Muscle of leg (tissue), 11 donors: ENCODE data around the gene LRRK1. TPM values are rescaled to one million over a fixed set of nuclear protein-coding genes. Genes with fewer than 3 reads are reported as not detected.
A peak's percentile ranks its signal among the peaks of the same experiment; 100 is the strongest.

ENCODE experiments used
- DNase-seq: peaks from one replicate; pipeline ENCODE4 v3.0.0; 2013
- H3K27ac ChIP-seq: one replicate; pipeline ENCODE4 v1.5.1; 2013; ENCODE audit warnings: mild to moderate bottlenecking, low read length, control low read depth
- H3K27me3 ChIP-seq: one replicate; pipeline ENCODE4 v1.6.1; 2013; ENCODE audit warnings: low read length; ENCODE audit not compliant: control insufficient read depth, insufficient read depth
- H3K36me3 ChIP-seq: one replicate; pipeline ENCODE4 v1.6.1; 2013; ENCODE audit warnings: low read length; ENCODE audit not compliant: control insufficient read depth, insufficient read depth
- H3K4me1 ChIP-seq: one replicate; pipeline ENCODE4 v1.6.1; 2013; ENCODE audit warnings: low read length; ENCODE audit not compliant: control insufficient read depth, insufficient read depth
- H3K4me3 ChIP-seq: one replicate; pipeline ENCODE4 v1.5.1; 2013; ENCODE audit warnings: low read length, control low read depth
- H3K9me3 ChIP-seq: replicated peaks from 2 replicates; pipeline ENCODE4 v1.6.1; 2013; ENCODE audit warnings: low read depth, low read length; ENCODE audit not compliant: control insufficient read depth
- WGBS: methylation state at CpG from one replicate; pipeline ENCODE4 v1.1.5; 2013; ENCODE audit warnings: missing lambda C conversion rate; ENCODE audit not compliant: insufficient coverage; 5-methylcytosine and 5-hydroxymethylcytosine counted together
- polyA plus RNA-seq, 8 donors: library from polyadenylated mRNA; unstranded; fragments of 120-200 nt; gene quantifications; one replicate each; pipeline versions ENCODE4 v1.2.1 to v1.2.3, GENCODE V29; 2013; ENCODE audit warnings: inconsistent platforms in 1 of 8, low replicate concordance in 1 of 8; ENCODE audit not compliant: insufficient read length in 8 of 8, insufficient read depth in 1 of 8
- total RNA-seq: library from RNA; stranded (reverse); fragments of 120-200 nt; gene quantifications from one replicate; pipeline ENCODE4 v1.2.4, GENCODE V29; 2013

The LRRK1 gene
- total and polyA plus RNA-seq, 9 donors = 4.1 to 9.4 (median 5.8) TPM

GRCh38 chr15:100909989-100910955 is 8.9 kb upstream of the LRRK1 start:
- peaks cover 27% of the 10 kb centered on the region for H3K36me3 ChIP-seq
- WGBS = 63% methylated on average over 9 of the region's 12 CpGs
- no peak overlapping the region for H3K4me3 ChIP-seq
- peak; percentile 76 for DNase-seq
- peak overlapping the region; percentile 30 for H3K27ac ChIP-seq
- H3K4me1 ChIP-seq = peaks cover 29% of the 10 kb centered on the region
- H3K9me3 ChIP-seq = peaks cover 4% of the 10 kb centered on the region
- no peaks in the 10 kb centered on the region for H3K27me3 ChIP-seq

DNA sequence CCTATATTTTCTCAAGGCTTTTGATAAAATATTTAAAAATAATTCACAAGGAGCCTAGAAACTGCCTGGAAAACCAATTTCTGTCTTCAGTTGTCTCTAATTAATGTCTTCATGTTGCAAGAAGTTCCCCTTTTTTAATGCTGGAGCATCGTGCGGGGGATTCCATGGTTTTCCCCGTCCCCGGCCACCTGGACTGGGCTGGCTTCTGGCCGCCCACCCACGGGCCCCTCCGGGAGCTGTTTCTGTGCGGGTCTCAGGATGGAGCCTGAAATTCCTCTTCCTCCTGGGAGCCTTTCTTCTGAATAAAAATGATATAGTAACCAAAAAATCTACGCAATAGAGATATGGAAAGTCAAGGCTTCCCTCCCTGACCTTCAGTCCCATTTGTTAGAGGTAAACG is 8.1 kb upstream of the LRRK1 start:
- H3K36me3 ChIP-seq = peaks cover 25% of the 10 kb centered on the region
- peaks cover 4% of the 10 kb centered on the region for H3K9me3 ChIP-seq
- H3K27ac ChIP-seq = peak overlapping the region; percentile 24
- no peak for DNase-seq
- H3K27me3 ChIP-seq = no peaks in the 10 kb centered on the region
- 41% methylated on average over 3 of the region's 10 CpGs for WGBS
- H3K4me1 ChIP-seq = peaks cover 29% of the 10 kb centered on the region
- H3K4me3 ChIP-seq = no peak overlapping the region

GRCh38 chr15:100913961-100914360 is 5.2 kb upstream of the LRRK1 start:
- peaks cover 36% of the 10 kb centered on the region for H3K4me1 ChIP-seq
- WGBS = 51% methylated on average over 4 of the region's 4 CpGs
- DNase-seq = peak; percentile 60
- H3K36me3 ChIP-seq = peaks cover 15% of the 10 kb centered on the region
- no peak overlapping the region for H3K27ac ChIP-seq
- H3K4me3 ChIP-seq = no peak overlapping the region
- H3K9me3 ChIP-seq = peaks cover 4% of the 10 kb centered on the region
- peaks cover 18% of the 10 kb centered on the region for H3K27me3 ChIP-seq

DNA sequence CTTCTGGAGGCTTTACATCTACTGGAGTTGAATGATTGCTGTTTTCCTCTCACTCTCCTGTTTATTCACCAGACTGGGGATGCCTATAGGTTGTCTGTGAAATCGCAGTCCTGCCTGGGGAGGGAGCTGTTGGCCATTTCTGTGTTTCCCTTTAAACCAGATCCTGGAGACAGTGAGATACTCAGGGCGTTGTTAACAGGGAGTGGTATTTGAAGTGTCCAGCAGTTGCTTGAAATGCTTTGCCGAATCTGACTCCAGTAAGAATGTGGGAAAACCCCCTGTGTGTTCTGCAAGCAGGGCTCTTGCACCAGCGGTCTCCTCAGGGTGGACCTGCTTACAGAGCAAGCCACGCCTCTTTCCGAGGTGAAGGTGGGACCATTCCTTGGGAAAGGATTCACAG is 4.3 kb upstream of the LRRK1 start:
- H3K36me3 ChIP-seq = peaks cover 15% of the 10 kb centered on the region
- 41% methylated on average over 3 of the region's 6 CpGs for WGBS
- H3K27me3 ChIP-seq = peaks cover 22% of the 10 kb centered on the region
- peaks cover 4% of the 10 kb centered on the region for H3K9me3 ChIP-seq
- H3K4me1 ChIP-seq = peaks cover 32% of the 10 kb centered on the region
- DNase-seq = no peak
- no peak overlapping the region for H3K27ac ChIP-seq
- H3K4me3 ChIP-seq = no peak overlapping the region

GRCh38 chr15:100918034-100918689 is 995 bp upstream of the LRRK1 start:
- peaks cover 37% of the 10 kb centered on the region for H3K27me3 ChIP-seq
- H3K4me1 ChIP-seq = peaks cover 21% of the 10 kb centered on the region
- peaks cover 11% of the 10 kb centered on the region for H3K36me3 ChIP-seq
- WGBS = 4% methylated on average over 41 of the region's 42 CpGs
- DNase-seq = peak; percentile 85
- peak overlapping the region; percentile 45 for H3K27ac ChIP-seq
- peaks cover 4% of the 10 kb centered on the region for H3K9me3 ChIP-seq
- peak overlapping the region; percentile 63 for H3K4me3 ChIP-seq

- peak; percentile 40 for DNase-seq
- peaks cover 14% of the 10 kb centered on the region for H3K4me1 ChIP-seq
- peak overlapping the region; percentile 48 for H3K4me3 ChIP-seq
- WGBS = 2% methylated on average over 74 of the region's 80 CpGs
- peaks cover 37% of the 10 kb centered on the region for H3K27me3 ChIP-seq
- H3K36me3 ChIP-seq = peaks cover 5% of the 10 kb centered on the region
- H3K27ac ChIP-seq = no peak overlapping the region
- no peaks in the 10 kb centered on the region for H3K9me3 ChIP-seq
These were observed 586 bp downstream of the LRRK1 start for GRCh38 chr15:100919481-100920405.

- no peak overlapping the region for H3K4me3 ChIP-seq
These were observed 1.5 kb downstream of the LRRK1 start for GRCh38 chr15:100920516-100921135.

DNA sequence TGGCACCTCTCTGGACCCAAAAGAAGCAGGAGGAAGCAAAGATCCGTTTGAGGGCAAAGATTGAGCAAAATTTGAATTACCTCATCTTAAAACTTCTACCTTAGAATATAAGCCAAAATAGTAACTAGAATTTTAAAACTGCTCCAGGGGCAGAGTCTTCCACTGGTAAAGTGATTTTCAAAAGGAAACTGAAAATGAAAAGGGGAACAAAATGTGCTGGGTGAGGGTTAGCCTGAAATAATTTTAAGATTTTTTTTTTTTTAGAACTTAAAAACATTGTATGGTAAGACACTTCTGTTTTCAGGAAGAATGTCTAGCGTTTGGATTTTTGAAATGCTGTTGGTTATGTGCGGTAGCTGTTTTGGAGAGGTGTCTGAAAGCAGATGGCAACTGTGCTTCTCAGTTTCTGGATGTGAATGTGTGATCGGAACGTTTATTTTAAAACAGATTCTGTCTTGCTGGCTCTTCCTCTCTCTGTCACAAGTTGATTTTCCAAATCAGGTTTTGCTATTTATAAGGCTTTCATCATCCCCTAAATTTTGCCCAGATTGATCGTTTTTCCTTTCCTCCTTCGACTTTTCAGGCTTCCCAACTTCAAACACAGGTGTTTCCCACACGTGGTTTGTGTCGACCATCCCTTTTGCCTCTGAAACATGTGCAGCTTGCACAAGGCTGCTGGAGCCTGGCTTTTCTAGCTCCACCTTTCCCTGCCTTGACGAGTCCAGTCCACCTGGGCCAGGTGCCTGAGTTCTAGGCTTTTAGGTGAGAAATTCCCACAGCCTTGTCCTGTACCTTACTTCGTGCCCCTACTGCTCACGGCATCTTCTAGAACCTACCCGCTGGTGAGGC is 3.3 kb downstream of the LRRK1 start:
- H3K36me3 ChIP-seq = no peaks in the 10 kb centered on the region
- DNase-seq = peak; percentile 80
- 42% methylated on average over 7 of the region's 13 CpGs for WGBS
- H3K4me1 ChIP-seq = peaks cover 13% of the 10 kb centered on the region
- peak overlapping the region; percentile 43 for H3K27ac ChIP-seq
- peaks cover 32% of the 10 kb centered on the region for H3K27me3 ChIP-seq
- H3K9me3 ChIP-seq = no peaks in the 10 kb centered on the region
- no peak overlapping the region for H3K4me3 ChIP-seq

More at GRCh38 chr15:100920516-100921135, 1.5 kb downstream of the LRRK1 start:
- H3K27me3 ChIP-seq = peaks cover 37% of the 10 kb centered on the region
- WGBS = 90% methylated on average over 3 of the region's 8 CpGs
- H3K27ac ChIP-seq = no peak overlapping the region
- H3K4me1 ChIP-seq = peaks cover 14% of the 10 kb centered on the region
- no peaks in the 10 kb centered on the region for H3K36me3 ChIP-seq
- no peak for DNase-seq
- no peaks in the 10 kb centered on the region for H3K9me3 ChIP-seq

DNA sequence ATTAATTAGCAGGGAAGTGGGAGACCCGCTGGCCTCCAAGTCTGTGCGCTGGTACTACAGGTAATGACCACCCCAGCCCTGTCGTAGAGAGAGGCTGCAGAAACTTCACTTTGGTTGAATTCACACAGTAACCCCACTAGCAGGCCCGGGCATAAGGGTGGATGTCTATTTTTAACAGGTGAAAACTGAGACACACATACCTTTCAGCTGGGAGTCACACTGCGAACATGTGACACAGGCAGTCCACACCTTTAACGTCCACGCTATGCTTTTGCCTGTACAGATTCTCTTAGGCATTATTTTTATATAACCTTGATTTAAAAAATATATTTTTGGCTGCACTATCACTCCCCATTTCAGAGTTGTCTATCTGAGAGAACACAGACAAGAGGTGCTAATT is 3.9 kb downstream of the LRRK1 start:
- Histone ChIP-seq H3K9me3 (no peaks in the 10 kb centered on the region), H3K27ac (peak overlapping the region; percentile 43), H3K27me3 (peaks cover 28% of the 10 kb centered on the region), H3K36me3 (no peaks in the 10 kb centered on the region), H3K4me3 (no peak overlapping the region), H3K4me1 (peaks cover 9% of the 10 kb centered on the region)
- no peak for DNase-seq
- no CpG with 5 or more reads among the region's 7 CpGs for WGBS
